GM12878 (cell line): ENCODE data around the gene BCAN. TPM values are rescaled to one million over a fixed set of nuclear protein-coding genes. Genes with fewer than 3 reads are reported as not detected.

ENCODE experiments used
- ATAC-seq: fragments of 200-7000 bp; cut with Tn5 transposase; 3 replicates; pipeline ENCODE4 v1.9.1; 2020; ENCODE audit warnings: mild to moderate bottlenecking, moderate library complexity
- BruUV-seq: library from RNA; stranded (reverse); fragments of 400-500 nt; replicated peaks from 2 replicates; lab custom pipeline; 2021; lab: Mats Ljungman, UMichigan
- CTCF ChIA-PET: fragments of 300-600 bp; sonication (Branson Sonifier 250); formaldehyde crosslinking; extraction: SDS; loops from one replicate; lab custom pipeline; 2021; ENCODE audit warnings: inconsistent platforms; lab: Yijun Ruan, JAX
- POLR2A ChIA-PET: fragments of 350-600 bp; formaldehyde crosslinking; extraction: SDS; loops from one replicate; lab custom pipeline; 2021; ENCODE audit warnings: inconsistent platforms; lab: Charles Lee
- RAD21 ChIA-PET: fragments of 300-600 bp; sonication (Branson Sonifier 250); formaldehyde crosslinking; loops from one replicate; lab custom pipeline; 2023; ENCODE audit warnings: antibody characterized with exemption; ENCODE audit not compliant: unreplicated experiment; lab: Charles Lee
- SMC1A ChIA-PET: fragments of 300-600 bp; sonication (Branson Sonifier 250); formaldehyde crosslinking; loops from one replicate; lab custom pipeline; 2023; ENCODE audit not compliant: unreplicated experiment, uncharacterized antibody; lab: Charles Lee
- DNase-seq: peaks from one replicate; pipeline ENCODE4 v3.0.0-alpha.2; 2011; ENCODE audit warnings: low read depth, low spot score
- FAIRE-seq: peaks from 3 replicates; lab custom pipeline; 2011; peaks lifted over from hg19 to GRCh38; lab: Jason Lieb, UNC
- H2AFZ ChIP-seq: 2 replicates; pipeline ENCODE4 v1.6.0; 2011; ENCODE audit warnings: low read depth, low read length, control low read depth; ENCODE audit not compliant: control insufficient read depth
- H3K27ac ChIP-seq: 2 replicates; pipeline ENCODE4 v1.5.1; 2011; ENCODE audit warnings: control low read depth; ENCODE audit not compliant: control insufficient read depth, insufficient read depth
- H3K27me3 ChIP-seq, 2 experiments: replicated peaks in 1 of 2; 2 replicates each; pipeline versions ENCODE4 v1.6.0 to v1.6.1; 2011; ENCODE audit warnings: low read length in 1 of 2; ENCODE audit not compliant: control insufficient read depth in 2 of 2, insufficient read depth in 2 of 2
- H3K36me3 ChIP-seq, 2 experiments: 2 replicates each; pipeline ENCODE4 v1.5.1; 2011; ENCODE audit warnings: low read length in 1 of 2; ENCODE audit not compliant: control insufficient read depth in 2 of 2, insufficient read depth in 2 of 2
- H3K4me1 ChIP-seq: 2 replicates; pipeline ENCODE4 v1.6.1; 2011; ENCODE audit warnings: mild to moderate bottlenecking, low read length, moderate library complexity, mixed read lengths; ENCODE audit not compliant: control insufficient read depth, insufficient read depth
- H3K4me2 ChIP-seq: 2 replicates; pipeline ENCODE4 v1.6.0; 2011; ENCODE audit warnings: control low read depth; ENCODE audit not compliant: control insufficient read depth, insufficient read depth
- H3K4me3 ChIP-seq: fragments of 200-600 bp; sonication (generic); 2 replicates; pipeline ENCODE4 v1.5.1; 2016
- H3K79me2 ChIP-seq: 2 replicates; pipeline ENCODE4 v1.6.0; 2011; ENCODE audit warnings: low read length; ENCODE audit not compliant: control insufficient read depth, insufficient read depth
- H3K9ac ChIP-seq: 2 replicates; pipeline ENCODE4 v1.8.0; 2011; ENCODE audit warnings: low read length, control low read depth, mixed read lengths; ENCODE audit not compliant: control insufficient read depth, insufficient read depth
- H3K9me3 ChIP-seq: replicated peaks from 3 replicates; pipeline ENCODE4 v1.5.1; 2011; ENCODE audit warnings: mild to moderate bottlenecking, low read length; ENCODE audit not compliant: control insufficient read depth, insufficient read depth
- H4K20me1 ChIP-seq: 2 replicates; pipeline ENCODE4 v1.6.0; 2011; ENCODE audit not compliant: control insufficient read depth, insufficient read depth
- CBX3 ChIP-seq: fragments of 200-600 bp; sonication (generic); IDR thresholded peaks from 2 replicates; pipeline ENCODE4 v1.6.1; 2016; ENCODE audit warnings: low read depth, borderline replicate concordance
- CEBPB ChIP-seq, 2 experiments: fragments of 150-350 bp in 1 of 2; IDR thresholded peaks; 2 replicates each; pipeline ENCODE4 v1.6.1; 2012 to 2014; ENCODE audit warnings: low read depth in 2 of 2, low read length in 2 of 2, borderline replicate concordance in 1 of 2, inconsistent platforms in 1 of 2
- HDAC6 ChIP-seq: fragments of 200-600 bp; sonication (generic); IDR thresholded peaks from one replicate; pipeline ENCODE4 v1.8.0; 2017; ENCODE audit warnings: antibody characterized with exemption; ENCODE audit not compliant: unreplicated experiment
- SPI1 ChIP-seq: IDR thresholded peaks from 2 replicates; pipeline ENCODE4 v1.6.1; 2011; ENCODE audit warnings: low read depth, mild to moderate bottlenecking, low read length, moderate library complexity, borderline replicate concordance; ENCODE audit not compliant: insufficient read depth
- ZNF207 ChIP-seq: fragments of 450-650 bp; IDR thresholded peaks from 2 replicates; pipeline ENCODE4 v1.6.1; 2014; ENCODE audit warnings: antibody characterized with exemption, mild to moderate bottlenecking, borderline replicate concordance
- ZSCAN29 ChIP-seq: fragments of 450-650 bp; IDR thresholded peaks from 2 replicates; pipeline ENCODE4 v1.6.1; 2017; ENCODE audit warnings: mild to moderate bottlenecking, moderate library complexity
- WGBS: methylation state at CpG from one replicate; pipeline ENCODE4 v1.1.6; 2016; ENCODE audit warnings: low lambda C conversion rate; ENCODE audit not compliant: insufficient replicate concordance, insufficient coverage; ENCODE audit errors: missing lambda C conversion rate; 5-methylcytosine and 5-hydroxymethylcytosine counted together
- in situ Hi-C: fragments of 300-500 bp; cut with MboI; formaldehyde crosslinking; loops from 9 replicates; pipeline ENCODE4 v1.14.3; 2018; ENCODE audit warnings: mixed read lengths
- intact Hi-C: fragments of 100-400 bp; cut with micrococcal nuclease; formaldehyde crosslinking; loops from one replicate; pipeline ENCODE4 v1.14.2; 2022; ENCODE audit not compliant: unreplicated experiment
- polyA plus RNA-seq, 11 experiments: library from polyadenylated mRNA; depleted of rRNA in 4 of 11; unstranded in 6 of 11; stranded (reverse) in 5 of 11; fragments of >200 nt; fragmentation: Nextera tagmentation in 4 of 11; fragmentation: Illumina TruSeq in 1 of 11; extraction: Ambion mirVana in 4 of 11; extraction: Trizol in 1 of 11; gene quantifications; 1 replicate in 1 of 11; 2 replicates in 10 of 11; pipeline versions ENCODE4 v1.2.1 to v1.2.3, GENCODE V29; 2011 to 2016; ENCODE audit warnings: inconsistent platforms in 2 of 11, missing spikeins in 2 of 11, low read depth in 1 of 11
- total RNA-seq, 4 experiments: library from RNA; depleted of rRNA in 3 of 4; stranded (reverse); fragments of >200 nt in 3 of 4; fragmentation: Illumina TruSeq in 1 of 4; extraction: Trizol in 1 of 4; gene quantifications; 2 replicates each; pipeline versions ENCODE4 v1.2.1 to v1.2.3, GENCODE V29; 2013 to 2021
- TF ChIP-seq, protein P1 (sequence below): IDR thresholded peaks from 2 replicates; pipeline ENCODE4 v1.6.1; 2012; ENCODE audit warnings: mild to moderate bottlenecking, low read depth, low read length
- TF ChIP-seq, protein P2 (sequence below): IDR thresholded peaks from 2 replicates; pipeline ENCODE4 v1.6.1; 2012; ENCODE audit warnings: low read depth, low read length, improper control_type of control experiment
- TF ChIP-seq, protein P3 (sequence below): fragments of 450-650 bp; IDR thresholded peaks from 2 replicates; pipeline ENCODE4 v1.6.1; 2017; ENCODE audit warnings: mild to moderate bottlenecking, moderate library complexity

BCAN gene
- total and polyA plus RNA-seq, 10 of the 15 experiments (the other 5 are each of a cell fraction or from before 2014, with no cell fraction given) = 0.05 to 1.3 (median 0.18) TPM; not detected in 1

DNA sequence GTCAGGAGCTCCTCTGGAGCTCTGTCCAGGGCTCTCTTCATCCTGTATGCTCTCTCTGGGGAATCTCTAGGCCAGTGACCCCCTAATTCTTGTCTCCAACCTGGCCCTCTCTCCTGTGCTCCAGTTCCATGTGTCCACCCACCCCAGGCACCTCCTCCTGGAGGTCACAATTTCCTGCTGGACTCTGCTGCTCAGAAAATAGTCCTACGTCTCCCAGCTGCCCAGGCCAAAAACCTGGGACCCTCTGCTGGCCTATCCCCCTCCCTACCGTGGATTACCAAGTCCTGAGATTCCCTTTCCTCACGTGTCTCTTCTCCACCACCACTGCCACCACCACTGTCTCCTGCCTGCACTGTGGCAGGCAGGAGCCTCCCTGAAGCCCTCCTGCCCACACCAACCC, 23.6 kb downstream of the BCAN start (continued):
- TF ChIP-seq, protein P1, sequence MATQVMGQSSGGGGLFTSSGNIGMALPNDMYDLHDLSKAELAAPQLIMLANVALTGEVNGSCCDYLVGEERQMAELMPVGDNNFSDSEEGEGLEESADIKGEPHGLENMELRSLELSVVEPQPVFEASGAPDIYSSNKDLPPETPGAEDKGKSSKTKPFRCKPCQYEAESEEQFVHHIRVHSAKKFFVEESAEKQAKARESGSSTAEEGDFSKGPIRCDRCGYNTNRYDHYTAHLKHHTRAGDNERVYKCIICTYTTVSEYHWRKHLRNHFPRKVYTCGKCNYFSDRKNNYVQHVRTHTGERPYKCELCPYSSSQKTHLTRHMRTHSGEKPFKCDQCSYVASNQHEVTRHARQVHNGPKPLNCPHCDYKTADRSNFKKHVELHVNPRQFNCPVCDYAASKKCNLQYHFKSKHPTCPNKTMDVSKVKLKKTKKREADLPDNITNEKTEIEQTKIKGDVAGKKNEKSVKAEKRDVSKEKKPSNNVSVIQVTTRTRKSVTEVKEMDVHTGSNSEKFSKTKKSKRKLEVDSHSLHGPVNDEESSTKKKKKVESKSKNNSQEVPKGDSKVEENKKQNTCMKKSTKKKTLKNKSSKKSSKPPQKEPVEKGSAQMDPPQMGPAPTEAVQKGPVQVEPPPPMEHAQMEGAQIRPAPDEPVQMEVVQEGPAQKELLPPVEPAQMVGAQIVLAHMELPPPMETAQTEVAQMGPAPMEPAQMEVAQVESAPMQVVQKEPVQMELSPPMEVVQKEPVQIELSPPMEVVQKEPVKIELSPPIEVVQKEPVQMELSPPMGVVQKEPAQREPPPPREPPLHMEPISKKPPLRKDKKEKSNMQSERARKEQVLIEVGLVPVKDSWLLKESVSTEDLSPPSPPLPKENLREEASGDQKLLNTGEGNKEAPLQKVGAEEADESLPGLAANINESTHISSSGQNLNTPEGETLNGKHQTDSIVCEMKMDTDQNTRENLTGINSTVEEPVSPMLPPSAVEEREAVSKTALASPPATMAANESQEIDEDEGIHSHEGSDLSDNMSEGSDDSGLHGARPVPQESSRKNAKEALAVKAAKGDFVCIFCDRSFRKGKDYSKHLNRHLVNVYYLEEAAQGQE = no peak
- TF ChIP-seq CEBPB (IDR thresholded peaks at IDR 0.05; ENCODE audit: borderline replicate concordance in 1 of 2, low read depth in 2 of 2, low read length in 2 of 2) (no peak), ZNF207 (no peak), ZSCAN29 (no peak)
- TF ChIP-seq, protein P2, sequence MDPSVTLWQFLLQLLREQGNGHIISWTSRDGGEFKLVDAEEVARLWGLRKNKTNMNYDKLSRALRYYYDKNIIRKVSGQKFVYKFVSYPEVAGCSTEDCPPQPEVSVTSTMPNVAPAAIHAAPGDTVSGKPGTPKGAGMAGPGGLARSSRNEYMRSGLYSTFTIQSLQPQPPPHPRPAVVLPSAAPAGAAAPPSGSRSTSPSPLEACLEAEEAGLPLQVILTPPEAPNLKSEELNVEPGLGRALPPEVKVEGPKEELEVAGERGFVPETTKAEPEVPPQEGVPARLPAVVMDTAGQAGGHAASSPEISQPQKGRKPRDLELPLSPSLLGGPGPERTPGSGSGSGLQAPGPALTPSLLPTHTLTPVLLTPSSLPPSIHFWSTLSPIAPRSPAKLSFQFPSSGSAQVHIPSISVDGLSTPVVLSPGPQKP = no peak

DNA sequence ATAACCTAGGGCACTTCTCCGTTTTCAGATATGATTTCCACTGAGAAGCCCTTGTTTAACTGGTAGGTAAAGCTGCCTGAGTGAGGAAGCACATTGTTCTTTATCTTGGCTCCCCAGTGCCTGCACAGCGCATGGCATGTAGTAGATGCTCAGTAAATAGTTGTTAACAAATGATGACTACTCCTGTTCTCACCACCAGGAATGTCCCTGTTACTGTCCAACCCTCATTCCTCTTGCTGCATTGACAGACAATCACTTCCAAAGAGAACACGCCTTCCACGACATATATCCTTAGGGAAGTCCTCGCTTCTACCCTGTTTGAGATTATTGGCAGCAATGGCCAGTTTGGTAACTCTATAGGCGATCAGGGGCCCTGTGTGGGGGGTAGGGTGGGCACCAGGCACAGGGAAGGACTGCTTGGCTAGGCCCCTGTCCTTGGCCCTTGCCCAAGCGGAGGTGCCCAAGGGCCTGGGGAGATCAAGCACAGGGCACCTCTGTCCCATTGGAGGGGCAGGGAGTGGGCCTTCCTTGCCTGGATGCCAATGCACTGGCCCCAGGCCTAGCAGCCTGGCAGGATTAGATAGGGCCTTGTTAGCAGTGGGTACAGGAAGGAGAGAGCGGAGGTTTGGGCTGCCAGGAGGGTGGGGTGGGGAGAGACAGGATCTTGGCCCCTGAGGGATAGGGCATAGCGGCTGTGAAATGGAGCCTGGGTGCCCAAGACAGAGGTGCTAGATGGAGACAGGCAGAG, 25.1 kb downstream of the BCAN start:
- H3K27me3 ChIP-seq = no peaks in the 10 kb centered on the region
- ATAC-seq (no peak), FAIRE-seq (no peak), DNase-seq (no peak)
- H3K27ac ChIP-seq = no peak overlapping the region
- no peak overlapping the region for H2AFZ ChIP-seq
- TF ChIP-seq, protein P3, sequence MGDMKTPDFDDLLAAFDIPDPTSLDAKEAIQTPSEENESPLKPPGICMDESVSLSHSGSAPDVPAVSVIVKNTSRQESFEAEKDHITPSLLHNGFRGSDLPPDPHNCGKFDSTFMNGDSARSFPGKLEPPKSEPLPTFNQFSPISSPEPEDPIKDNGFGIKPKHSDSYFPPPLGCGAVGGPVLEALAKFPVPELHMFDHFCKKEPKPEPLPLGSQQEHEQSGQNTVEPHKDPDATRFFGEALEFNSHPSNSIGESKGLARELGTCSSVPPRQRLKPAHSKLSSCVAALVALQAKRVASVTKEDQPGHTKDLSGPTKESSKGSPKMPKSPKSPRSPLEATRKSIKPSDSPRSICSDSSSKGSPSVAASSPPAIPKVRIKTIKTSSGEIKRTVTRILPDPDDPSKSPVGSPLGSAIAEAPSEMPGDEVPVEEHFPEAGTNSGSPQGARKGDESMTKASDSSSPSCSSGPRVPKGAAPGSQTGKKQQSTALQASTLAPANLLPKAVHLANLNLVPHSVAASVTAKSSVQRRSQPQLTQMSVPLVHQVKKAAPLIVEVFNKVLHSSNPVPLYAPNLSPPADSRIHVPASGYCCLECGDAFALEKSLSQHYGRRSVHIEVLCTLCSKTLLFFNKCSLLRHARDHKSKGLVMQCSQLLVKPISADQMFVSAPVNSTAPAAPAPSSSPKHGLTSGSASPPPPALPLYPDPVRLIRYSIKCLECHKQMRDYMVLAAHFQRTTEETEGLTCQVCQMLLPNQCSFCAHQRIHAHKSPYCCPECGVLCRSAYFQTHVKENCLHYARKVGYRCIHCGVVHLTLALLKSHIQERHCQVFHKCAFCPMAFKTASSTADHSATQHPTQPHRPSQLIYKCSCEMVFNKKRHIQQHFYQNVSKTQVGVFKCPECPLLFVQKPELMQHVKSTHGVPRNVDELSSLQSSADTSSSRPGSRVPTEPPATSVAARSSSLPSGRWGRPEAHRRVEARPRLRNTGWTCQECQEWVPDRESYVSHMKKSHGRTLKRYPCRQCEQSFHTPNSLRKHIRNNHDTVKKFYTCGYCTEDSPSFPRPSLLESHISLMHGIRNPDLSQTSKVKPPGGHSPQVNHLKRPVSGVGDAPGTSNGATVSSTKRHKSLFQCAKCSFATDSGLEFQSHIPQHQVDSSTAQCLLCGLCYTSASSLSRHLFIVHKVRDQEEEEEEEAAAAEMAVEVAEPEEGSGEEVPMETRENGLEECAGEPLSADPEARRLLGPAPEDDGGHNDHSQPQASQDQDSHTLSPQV = no peak
- TF ChIP-seq SPI1 (no peak), HDAC6 (no peak), CBX3 (no peak)
- RAD21 ChIA-PET = no interaction called here
- H4K20me1 ChIP-seq = no peaks in the 10 kb centered on the region
- H3K4me2 ChIP-seq = no peak overlapping the region
- no peaks in the 10 kb centered on the region for H3K9me3 ChIP-seq
- H3K4me3 ChIP-seq = no peak overlapping the region
- H3K9ac ChIP-seq = no peak overlapping the region
- intact Hi-C loops (loop anchor here (10.0 kb wide), 1 partner anchor 58 kb away; the partner anchor contains the start of genes ISG20L2 and METTL25B), in situ Hi-C loops (no loop called here)
- H3K79me2 ChIP-seq = no peaks in the 10 kb centered on the region
- BruUV-seq = no TSS peak
- POLR2A ChIA-PET = interaction anchor here (0.6 kb wide), 1 partner anchor 89 kb away, joined by 4 read pairs; no protein-coding TSS in a partner anchor
- CTCF ChIA-PET = no interaction called here
- WGBS = 89% methylated on average over 9 of the region's 9 CpGs
- H3K4me1 ChIP-seq = peaks cover 36% of the 10 kb centered on the region
- SMC1A ChIA-PET = no interaction called here
- no peaks in the 10 kb centered on the region for H3K36me3 ChIP-seq
